Heart right ventricle (tissue), 16 donors: ENCODE results near the gene PARK7. TPM values are rescaled to one million over a fixed set of nuclear protein-coding genes. Genes with fewer than 3 reads are reported as not detected.
"Not testable (repeated sequence)": the region's sequence is repeated elsewhere in the genome, so short reads cannot be mapped to it uniquely, and the experiment has no call there.

ENCODE experiments used
- ATAC-seq, 8 donors: fragments of 200-7000 bp; cut with Tn5 transposase; one replicate each; pipeline ENCODE4 v1.9.1; 2020; ENCODE audit warnings: mild to moderate bottlenecking in 8 of 8, moderate library complexity in 8 of 8, moderate number of reproducible peaks in 1 of 8
- DNase-seq, 2 donors: peaks; one replicate each; pipeline ENCODE4 v3.0.0-alpha.2; 2020
- H3K27ac ChIP-seq, 10 donors: fragments of 200-600 bp; sonication (generic) in 2 of 10; one replicate each; pipeline versions ENCODE4 v1.5.0 to v1.8.0; 2020 to 2022; ENCODE audit warnings: mild to moderate bottlenecking in 3 of 10
- H3K27me3 ChIP-seq, 7 donors: fragments of 200-600 bp; one replicate each; pipeline ENCODE4 v1.8.0; 2021 to 2022; ENCODE audit warnings: mild to moderate bottlenecking in 2 of 7
- H3K36me3 ChIP-seq, 9 donors: fragments of 200-600 bp; sonication (generic) in 1 of 9; one replicate each; pipeline versions ENCODE4 v1.5.0 to v1.8.0; 2020 to 2022; ENCODE audit warnings: mild to moderate bottlenecking in 2 of 9
- H3K4me1 ChIP-seq, 9 donors: fragments of 200-600 bp; sonication (generic) in 1 of 9; one replicate each; pipeline versions ENCODE4 v1.5.0 to v1.8.0; 2020 to 2022; ENCODE audit warnings: mild to moderate bottlenecking in 4 of 9
- H3K4me3 ChIP-seq, 10 donors: fragments of 200-600 bp; sonication (generic) in 2 of 10; one replicate each; pipeline versions ENCODE4 v1.5.0 to v1.8.0; 2020 to 2022; ENCODE audit warnings: mild to moderate bottlenecking in 7 of 10, moderate library complexity in 2 of 10
- H3K9me3 ChIP-seq, 11 donors: fragments of 200-600 bp in 10 of 11; sonication (generic) in 2 of 11; one replicate each; pipeline versions ENCODE4 v1.5.0 to v1.8.0; 2013 to 2022; ENCODE audit warnings: mild to moderate bottlenecking in 2 of 11, control low read depth in 1 of 11, moderate library complexity in 1 of 11
- WGBS, 2 donors: extraction: QIAGEN DNeasy Blood & Tissue Kit; methylation state at CpG; one replicate each; pipeline ENCODE4 v1.1.7; 2013; ENCODE audit warnings: inconsistent platforms in 1 of 2; 5-methylcytosine and 5-hydroxymethylcytosine counted together
- intact Hi-C, 10 donors: fragments of 100-400 bp; cut with DNase I; formaldehyde crosslinking; loops; one replicate each; pipeline versions ENCODE4 v1.11.1 to v1.14.2; 2022
- polyA plus RNA-seq, 2 donors: library from polyadenylated mRNA; stranded (reverse); fragments of 200-250 nt; gene quantifications; one replicate each; pipeline ENCODE4 v1.2.3, GENCODE V29; 2013
- total RNA-seq, 10 donors: library from RNA; stranded (reverse); fragmentation: NEBNext Ultra II Directional in 3 of 10; extraction: Animal tissue kit (Norgen Biotek cat#: 25700) in 3 of 10; gene quantifications; one replicate each; pipeline versions ENCODE4 v1.2.1 to v1.2.4, GENCODE V29; 2021 to 2023
- TF ChIP-seq, protein P1 (sequence below), 9 donors: fragments of 200-600 bp; sonication (generic) in 2 of 9; IDR thresholded peaks; one replicate each; pipeline versions ENCODE4 v1.5.0 to v1.8.0; 2021 to 2022; ENCODE audit warnings: antibody characterized with exemption in 9 of 9, mild to moderate bottlenecking in 5 of 9, moderate library complexity in 1 of 9
- donor health status: Arrhythmogenic right ventricular cardiomyopathy.
- donor health status: ischemic (EF 13 %, LVEDD 7.1; RV severe dilation, severe dysfunction).
- donor health status: healthy with polysubstance abuse.
- donor health status: DM: no; HTN: yes; CAD: no.
- donor health status: DM: no; HTN: no; CAD: no.
- donor health status: ischemic (EF 25% LVEDD 6.9; RV normal size, moderate dysfunction).
- donor health status: ischemic (EF 25% LVEDD 5.7; RV mildly dilated, moderate dysfunction).
- donor health status: healthy.
- donor health status: DM: yes; HTN: yes; CAD: no.
- donor health status: Ischemic cardiomyopathy.
- donor health status: ischemic (EF 35%, LVEDD 5.7; RV mildly dilated, moderate dysfunction).
- donor health status: nonischemic (EF 11% LVEDD 7.7; RV severe dilation, severe dysfunction).
- donor health status: DM: yes; HTN: yes; CAD: no.
- donor health status: PGD.
- donor health status: ischemic (EF 29% LVEDD 5.4; RV normal size, mild dysfunction).
- donor health status: nonischemic (EF 23%, LVEDD 6.1; RV moderate dilation, normal function).

PARK7 gene
- total and polyA plus RNA-seq, 12 donors, result 322 to 462 (median 353) TPM

- Histone ChIP-seq H3K27ac (no peak overlapping the region), H3K27me3 (peaks cover 0 to 29% (median 18%) of the 10 kb centered on the region in 7 donors), H3K36me3 (no peaks in the 10 kb centered on the region), H3K9me3 (no peaks in the 10 kb centered on the region), H3K4me3 (no peak overlapping the region), H3K4me1 (peaks cover 0 to 5% (median 0%) of the 10 kb centered on the region in 9 donors)
- 91 to 96% methylated on average over 6 of the region's 6 CpGs for WGBS, 2 donors
- intact Hi-C loops, result no loop called here
- ATAC-seq (no peak), DNase-seq (no peak)
- TF ChIP-seq, protein P1, sequence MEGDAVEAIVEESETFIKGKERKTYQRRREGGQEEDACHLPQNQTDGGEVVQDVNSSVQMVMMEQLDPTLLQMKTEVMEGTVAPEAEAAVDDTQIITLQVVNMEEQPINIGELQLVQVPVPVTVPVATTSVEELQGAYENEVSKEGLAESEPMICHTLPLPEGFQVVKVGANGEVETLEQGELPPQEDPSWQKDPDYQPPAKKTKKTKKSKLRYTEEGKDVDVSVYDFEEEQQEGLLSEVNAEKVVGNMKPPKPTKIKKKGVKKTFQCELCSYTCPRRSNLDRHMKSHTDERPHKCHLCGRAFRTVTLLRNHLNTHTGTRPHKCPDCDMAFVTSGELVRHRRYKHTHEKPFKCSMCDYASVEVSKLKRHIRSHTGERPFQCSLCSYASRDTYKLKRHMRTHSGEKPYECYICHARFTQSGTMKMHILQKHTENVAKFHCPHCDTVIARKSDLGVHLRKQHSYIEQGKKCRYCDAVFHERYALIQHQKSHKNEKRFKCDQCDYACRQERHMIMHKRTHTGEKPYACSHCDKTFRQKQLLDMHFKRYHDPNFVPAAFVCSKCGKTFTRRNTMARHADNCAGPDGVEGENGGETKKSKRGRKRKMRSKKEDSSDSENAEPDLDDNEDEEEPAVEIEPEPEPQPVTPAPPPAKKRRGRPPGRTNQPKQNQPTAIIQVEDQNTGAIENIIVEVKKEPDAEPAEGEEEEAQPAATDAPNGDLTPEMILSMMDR (IDR thresholded peaks at IDR 0.05), result no peak
Observed at GRCh38 chr1:7922301-7922700, 39.2 kb upstream of the PARK7 start.

DNA sequence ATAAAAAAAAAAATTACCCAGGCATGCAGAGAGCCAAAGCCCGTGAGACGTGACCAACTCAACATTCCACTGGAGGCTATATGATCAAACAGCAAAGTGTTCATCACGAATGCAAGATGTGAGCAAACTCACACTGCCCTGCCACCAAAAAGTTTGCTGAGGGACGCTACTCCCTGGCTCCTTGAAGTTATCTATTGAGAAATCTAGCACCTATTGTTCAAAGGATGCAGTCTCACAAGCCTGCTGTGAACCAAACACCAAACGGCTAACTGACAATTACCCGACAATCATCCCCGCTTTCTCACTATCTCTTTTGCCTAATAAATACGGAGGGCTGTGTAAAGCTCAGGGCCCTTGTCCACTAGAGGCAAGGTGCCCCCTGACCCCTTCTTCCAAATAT lies 34.5 kb upstream of the PARK7 start:
- not testable (repeated sequence) for H3K36me3 ChIP-seq

DNA sequence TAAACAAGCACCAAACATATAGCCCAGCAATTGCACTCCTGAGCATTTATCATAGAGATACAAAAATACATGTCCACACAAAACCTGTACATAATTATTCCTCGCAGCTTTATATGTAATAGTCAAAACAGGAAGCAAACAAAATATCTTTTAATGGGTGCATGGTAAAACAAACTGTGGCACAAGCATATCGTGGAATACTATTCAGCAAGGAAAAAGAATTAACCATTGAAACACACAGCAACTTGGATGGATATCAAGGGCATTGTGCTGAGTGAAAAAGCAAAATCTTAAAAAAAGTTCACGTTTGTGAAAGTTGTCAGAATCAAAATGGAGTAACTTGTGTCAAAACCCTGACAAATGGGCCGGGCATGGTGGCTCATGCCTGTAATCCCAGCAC lies 33.3 kb upstream of the PARK7 start:
- H3K4me1 ChIP-seq, result no peaks in the 10 kb centered on the region
- H3K27ac ChIP-seq, result no peak overlapping the region
- no peak overlapping the region for H3K4me3 ChIP-seq
- DNase-seq (no peak), ATAC-seq (no peak)
- intact Hi-C loops, result no loop called here
- TF ChIP-seq, protein P1 (IDR thresholded peaks at IDR 0.05), result no peak
- peaks cover 0 to 71% (median 32%) of the 10 kb centered on the region in 7 donors for H3K27me3 ChIP-seq
- no peaks in the 10 kb centered on the region for H3K9me3 ChIP-seq
- WGBS, 2 donors, result 91 to 93% methylated on average over 4 of the region's 4 CpGs
- H3K36me3 ChIP-seq, result no peaks in the 10 kb centered on the region

More for the DNA sequence above, 34.5 kb upstream of the PARK7 start:
- H3K4me1 ChIP-seq, H3K27ac ChIP-seq, DNase-seq, H3K4me3 ChIP-seq, ATAC-seq, H3K9me3 ChIP-seq, intact Hi-C loops: not testable (repeated sequence)
- WGBS, 2 donors, result 46 to 58% methylated on average over 8 of the region's 8 CpGs
- H3K27me3 ChIP-seq, result peaks cover 0 to 70% (median 32%) of the 10 kb centered on the region in 7 donors

- Histone ChIP-seq H3K4me3 (no peak overlapping the region), H3K36me3 (no peaks in the 10 kb centered on the region), H3K27ac (no peak overlapping the region), H3K27me3 (peaks cover 0 to 85% (median 37%) of the 10 kb centered on the region in 7 donors), H3K9me3 (no peaks in the 10 kb centered on the region), H3K4me1 (no peaks in the 10 kb centered on the region)
- DNase-seq (no peak), ATAC-seq (no peak)
- TF ChIP-seq, protein P1 (IDR thresholded peaks at IDR 0.05), result no peak
- intact Hi-C loops, result no loop called here
- 63 to 67% methylated on average over 4 to 7 of the region's 7 CpGs for WGBS, 2 donors
Observed at GRCh38 chr1:7929637-7930036, 31.9 kb upstream of the PARK7 start.

DNA sequence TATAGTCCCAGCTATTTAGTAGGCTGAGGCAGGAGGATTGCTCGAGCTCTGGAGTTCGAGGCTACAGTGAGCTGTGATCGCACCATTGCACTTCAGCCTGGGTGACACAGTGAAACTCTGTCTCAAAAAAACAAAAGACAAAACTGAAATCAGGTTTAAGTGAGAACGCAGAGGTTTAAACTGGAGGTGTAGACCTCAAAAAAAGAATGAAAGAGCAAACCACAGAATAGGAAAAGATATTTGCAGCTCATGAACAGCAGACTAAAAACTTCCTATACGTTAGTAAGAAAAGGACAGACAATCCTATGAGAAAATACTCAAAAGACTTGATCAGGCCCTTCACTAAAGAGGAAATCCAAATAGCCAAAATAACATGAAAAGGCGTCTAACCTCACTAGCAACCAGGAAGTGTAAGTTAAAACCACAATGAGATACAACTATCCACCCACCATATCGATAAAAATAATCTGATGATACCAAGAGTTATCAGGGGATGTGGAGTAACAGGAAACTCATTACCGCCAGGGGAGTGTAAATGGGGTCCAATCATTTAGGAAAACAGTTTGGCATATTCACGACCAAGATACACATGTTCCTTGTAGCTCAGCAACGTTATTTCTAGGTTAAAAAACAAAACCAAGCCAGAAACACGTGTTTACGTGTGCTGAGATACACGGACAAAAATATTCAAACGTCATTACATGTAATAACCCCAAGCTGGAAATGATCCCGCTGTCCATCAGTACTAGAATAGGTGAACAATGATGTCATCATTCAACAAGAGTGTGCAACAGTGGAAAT lies 30.7 kb upstream of the PARK7 start:
- intact Hi-C loops, result no loop called here

More for the DNA sequence above, 30.7 kb upstream of the PARK7 start:
- Histone ChIP-seq H3K4me1 (no peaks in the 10 kb centered on the region), H3K36me3 (no peaks in the 10 kb centered on the region), H3K27me3 (peaks cover 0 to 77% (median 35%) of the 10 kb centered on the region in 7 donors), H3K27ac (peak overlapping the region in 1 of 10 donors; percentile 2), H3K4me3 (no peak overlapping the region), H3K9me3 (no peaks in the 10 kb centered on the region)
- WGBS, 2 donors, result 70 to 72% methylated on average over 15 of the region's 15 CpGs
- no peak for DNase-seq
- no peak for ATAC-seq
- TF ChIP-seq, protein P1 (IDR thresholded peaks at IDR 0.05), result no peak
